GM21576 (cell line): ENCODE results near the gene ITGAL.
A peak's percentile ranks its signal among the peaks of the same experiment; 100 is the strongest.
"Not testable (repeated sequence)": the region's sequence is repeated elsewhere in the genome, so short reads cannot be mapped to it uniquely, and the experiment has no call there.

ENCODE experiments used
- ATAC-seq: cut with Tn5 transposase; IDR thresholded peaks from one replicate; pipeline ENCODE4 v1.9.1; 2021; ENCODE audit warnings: mild to moderate bottlenecking, moderate library complexity; ENCODE audit not compliant: unreplicated experiment

The ITGAL gene

DNA sequence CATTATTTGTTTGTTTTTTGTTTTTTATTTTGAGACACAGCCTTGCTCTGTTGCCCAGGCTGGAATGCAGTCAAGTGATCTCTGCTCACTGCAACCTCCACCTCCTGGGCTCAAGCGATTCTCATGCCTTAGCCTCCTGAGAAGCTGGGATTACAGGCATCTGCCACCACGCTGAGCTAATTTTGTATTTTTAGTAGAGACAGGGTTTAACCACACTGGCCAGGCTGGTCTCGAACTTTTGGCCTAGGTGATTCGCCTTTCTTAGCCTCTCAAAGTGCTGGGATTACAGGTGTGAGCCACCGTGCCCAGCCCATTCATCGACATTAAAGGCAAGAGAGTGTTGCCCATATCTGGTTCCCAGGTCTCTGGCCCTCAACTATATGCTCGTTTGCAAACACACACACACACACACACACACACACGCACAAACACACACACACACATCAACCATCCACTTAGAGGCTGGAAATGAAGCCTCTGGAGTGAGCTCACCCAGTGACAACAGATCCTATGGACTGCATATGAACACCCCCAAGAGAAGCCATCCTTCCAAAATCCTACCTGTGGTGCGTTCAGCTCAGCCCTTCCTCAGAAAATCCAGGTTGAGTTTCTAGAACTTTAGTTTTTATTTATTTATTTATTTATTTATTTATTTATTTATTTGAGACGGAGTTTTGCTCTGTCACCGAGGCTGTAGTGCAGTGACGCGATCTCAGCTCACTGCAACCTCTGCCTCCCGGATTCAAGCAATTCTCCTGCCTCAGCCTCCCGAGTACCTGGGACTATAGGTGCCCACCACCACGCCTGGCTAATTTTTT, 14.6 kb upstream of the ITGAL start:
- no peak for ATAC-seq

DNA sequence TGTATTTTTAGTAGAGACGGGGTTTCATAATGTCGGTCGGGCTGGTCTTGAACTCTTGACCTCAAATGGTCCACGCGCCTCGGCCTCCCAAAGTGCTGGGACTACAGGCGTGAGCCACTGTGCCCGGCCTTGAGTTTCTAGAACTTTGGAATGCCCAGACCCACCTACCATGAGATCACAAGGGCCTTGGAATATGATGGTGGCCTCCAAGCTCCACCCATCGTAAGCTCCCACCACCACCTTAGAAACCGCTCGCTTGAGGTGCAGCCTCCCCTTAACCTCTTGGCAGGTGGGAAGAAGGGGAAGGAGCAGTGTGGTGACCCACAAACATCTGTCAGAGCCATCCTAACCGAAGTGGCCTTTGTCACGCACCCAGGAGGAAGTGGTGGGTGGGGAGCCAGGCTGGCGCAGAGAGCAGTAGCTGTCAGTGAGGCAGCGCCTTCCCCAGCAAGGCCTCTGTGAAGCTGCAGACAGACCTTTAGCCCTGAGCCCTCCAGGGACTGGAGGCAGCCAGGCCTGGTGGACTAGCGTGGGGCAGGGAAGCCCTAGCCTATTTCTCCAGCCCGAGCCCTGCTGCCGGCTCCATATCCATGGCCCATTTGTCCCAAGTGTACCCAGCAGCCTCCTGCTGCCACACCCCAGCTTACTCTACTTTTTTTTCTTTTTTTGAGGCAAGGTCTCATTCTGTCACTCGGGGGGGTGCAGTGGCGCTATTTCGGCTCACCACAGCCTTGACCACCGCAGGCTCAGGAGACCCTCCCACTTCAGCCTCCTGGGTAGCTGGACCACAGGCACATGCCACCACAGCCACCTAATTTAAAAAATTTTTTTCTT, 13.8 kb upstream of the ITGAL start:
- ATAC-seq = peak; percentile 78

DNA sequence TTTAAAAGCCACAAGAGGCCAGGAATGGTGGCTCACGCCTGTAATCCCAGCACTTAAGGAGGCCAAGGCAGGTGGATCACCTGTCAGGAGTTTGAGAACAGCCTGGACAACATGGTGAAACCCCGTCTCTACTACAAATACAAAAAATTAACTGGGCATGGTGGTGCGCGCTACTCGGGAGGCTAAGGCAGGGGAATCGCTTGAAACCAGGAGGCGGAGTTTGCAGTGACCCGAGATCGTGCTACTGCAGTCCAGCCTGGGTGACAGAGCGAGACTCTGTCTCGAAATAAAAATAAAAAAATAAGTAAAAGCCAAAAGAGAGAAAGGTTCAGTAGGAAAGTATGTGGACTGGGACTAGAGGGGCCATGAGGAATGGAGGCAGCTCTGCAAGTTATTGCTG, 13.1 kb upstream of the ITGAL start:
- no peak for ATAC-seq

DNA sequence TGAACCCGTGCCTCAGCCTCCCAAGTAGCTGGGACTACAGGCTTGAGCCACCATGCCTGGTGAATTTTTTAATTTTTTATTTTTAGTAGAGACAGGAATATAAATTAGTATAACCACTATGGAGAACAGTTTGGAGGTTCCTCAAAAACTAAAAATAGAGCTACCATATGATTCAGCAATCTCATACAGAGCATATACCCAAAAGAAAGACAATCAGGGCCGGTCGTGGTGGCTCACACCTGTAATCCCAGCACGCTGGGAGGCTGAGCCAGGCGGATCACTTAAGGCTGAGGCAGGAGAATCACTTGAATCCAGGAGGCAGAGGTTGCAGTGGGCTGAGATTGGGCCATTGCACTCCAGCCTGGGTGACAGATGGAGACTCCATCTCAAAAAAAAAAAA, 11.1 kb upstream of the ITGAL start:
- not testable (repeated sequence) for ATAC-seq

DNA sequence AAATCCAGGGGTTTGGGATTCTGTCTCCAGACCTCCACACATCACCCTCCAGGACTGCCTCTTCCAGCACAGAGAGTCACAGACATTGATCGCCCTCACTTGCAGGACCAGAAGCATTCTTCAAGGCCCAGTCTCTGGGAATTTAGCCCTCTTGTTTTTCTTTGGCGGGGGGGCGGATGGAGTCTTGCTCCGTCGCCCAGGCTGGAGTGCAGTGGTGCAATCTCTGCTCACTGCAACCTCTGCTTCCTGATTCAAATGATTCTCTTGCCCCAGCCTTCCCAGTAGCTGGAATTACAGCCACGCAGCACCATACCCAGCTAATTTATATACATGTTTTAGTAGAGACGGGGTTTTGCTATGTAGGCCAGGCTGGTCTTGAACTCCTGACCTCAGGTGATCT, 8.5 kb upstream of the ITGAL start:
- ATAC-seq = no peak

DNA sequence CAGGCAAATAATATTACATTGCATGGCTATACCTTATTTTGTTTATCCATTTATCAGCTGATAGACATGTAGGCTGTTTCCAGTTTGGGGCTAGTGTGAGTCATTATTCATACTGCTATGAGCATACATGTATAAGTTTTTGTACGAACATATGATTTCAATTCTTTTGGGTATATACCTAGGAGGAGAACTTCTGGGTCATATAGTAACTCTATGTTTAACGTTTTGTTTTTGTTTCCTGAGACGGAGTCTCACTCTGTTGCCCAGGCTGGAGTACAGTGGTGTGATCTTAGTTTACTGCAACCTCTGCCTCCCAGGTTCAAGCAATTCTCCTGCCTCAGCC, 2.4 kb upstream of the ITGAL start:
- no peak for ATAC-seq

DNA sequence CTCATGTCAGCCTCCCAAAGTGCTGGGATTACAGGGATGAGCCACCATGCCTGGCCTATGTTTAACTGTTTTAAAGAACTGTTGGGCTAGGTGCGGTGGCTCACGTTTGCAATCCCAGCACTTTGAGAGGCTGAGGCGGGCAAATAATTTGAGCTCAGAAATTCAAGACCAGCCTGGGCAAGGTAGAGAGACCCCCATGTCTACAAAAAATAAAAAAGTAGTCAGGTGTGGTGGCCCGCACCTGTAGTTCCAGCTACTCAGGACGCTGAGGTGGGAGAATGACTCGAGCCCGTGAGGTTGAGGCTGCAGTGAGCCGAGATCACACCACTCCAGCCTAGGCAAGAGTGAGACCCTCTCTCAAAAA, 1.9 kb upstream of the ITGAL start:
- no peak for ATAC-seq

DNA sequence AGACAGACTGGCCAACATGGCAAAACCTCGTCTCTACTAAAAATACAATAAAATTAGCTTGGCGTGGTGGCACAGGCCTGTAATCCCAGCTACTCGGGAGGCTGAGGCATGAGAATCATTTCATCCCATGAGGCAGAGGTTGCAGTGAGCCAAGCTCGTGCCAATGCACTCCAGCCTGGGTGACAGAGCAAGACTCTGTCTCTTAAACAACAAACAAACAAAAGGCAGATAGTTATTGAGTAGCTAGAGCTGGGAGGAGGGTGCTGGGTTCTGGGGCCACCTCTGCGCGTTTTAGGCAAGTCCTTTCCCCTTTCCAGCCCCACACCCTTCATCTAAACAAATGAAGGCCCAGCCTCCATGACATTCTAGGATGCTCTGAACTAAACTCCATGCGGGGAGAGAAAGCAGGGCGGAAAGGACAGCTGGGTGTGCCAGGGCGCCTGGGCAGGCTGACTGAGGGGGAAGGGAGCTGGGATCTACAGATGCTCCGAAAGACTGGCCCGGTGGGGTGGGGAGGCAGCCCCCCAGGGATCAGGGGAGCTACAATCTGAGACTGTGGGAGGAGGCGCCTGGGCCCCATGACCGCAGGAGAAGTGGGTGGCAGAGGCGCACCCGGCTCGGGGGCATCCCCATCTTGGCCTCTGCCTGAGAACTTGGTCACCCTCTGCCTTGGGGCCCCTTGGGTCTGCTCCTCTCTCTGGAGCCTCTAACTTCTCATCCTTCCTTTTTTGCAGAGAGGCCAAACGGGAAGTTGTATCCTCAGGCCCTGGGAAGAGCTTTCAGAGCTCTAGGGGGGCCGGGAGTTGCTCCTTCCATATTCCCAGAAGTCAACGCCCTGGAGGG, 910 bp downstream of the ITGAL start:
- no peak for ATAC-seq

DNA sequence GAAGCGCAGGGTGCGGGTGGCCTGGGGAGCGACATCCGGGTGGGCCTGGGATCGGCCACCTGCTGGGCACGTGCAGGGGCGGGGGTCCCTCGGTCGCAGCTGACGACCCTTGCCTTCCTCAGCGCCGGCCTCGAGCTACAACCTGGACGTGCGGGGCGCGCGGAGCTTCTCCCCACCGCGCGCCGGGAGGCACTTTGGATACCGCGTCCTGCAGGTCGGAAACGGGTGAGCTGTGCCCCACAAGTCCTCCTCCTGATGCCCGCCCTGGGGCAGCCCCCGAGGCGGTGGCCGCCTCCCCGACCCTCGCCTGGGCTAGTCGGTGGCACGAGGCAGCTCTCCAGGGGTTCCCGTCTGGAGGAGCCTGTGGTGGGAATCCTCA, 1.5 kb downstream of the ITGAL start:
- ATAC-seq = no peak

DNA sequence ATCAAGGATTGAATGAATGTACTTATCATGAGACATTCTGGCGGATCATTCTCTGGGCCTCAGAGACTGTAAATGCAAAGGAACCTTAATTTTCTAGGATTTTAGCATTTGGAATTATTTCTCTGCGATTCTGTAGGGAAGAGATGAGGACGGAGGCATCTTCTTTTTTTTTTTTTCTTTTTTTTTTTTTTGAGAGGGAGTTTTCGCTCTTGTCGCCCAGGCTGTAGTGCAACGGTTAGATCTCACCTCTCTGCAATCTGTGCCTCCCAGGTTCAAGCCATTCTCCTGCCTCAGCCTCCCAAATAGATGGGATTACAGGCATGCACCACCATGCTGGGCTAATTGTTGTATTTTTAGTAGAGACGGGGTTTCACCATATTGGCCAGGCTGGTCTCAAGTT, 2.1 kb downstream of the ITGAL start:
- ATAC-seq = no peak

DNA sequence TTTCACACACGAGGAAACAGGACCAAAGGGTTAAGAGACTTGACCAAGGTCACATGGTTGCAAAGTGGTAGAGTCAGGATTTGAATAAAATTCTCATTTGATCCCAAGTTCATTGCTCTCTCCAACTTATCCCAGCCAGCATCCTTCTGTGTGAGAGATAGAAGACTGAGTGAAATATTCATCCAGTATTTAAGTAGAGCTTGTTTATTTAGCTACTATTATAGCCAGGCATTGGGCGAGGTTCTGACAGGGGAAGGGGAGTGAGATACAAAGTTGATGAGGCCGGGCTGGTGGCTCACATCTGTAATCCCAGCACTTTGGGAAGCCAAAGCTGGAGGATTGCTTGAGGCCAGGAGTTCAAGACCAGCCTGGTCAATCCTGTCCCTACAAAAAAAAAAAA, 4.4 kb downstream of the ITGAL start:
- ATAC-seq = no peak

DNA sequence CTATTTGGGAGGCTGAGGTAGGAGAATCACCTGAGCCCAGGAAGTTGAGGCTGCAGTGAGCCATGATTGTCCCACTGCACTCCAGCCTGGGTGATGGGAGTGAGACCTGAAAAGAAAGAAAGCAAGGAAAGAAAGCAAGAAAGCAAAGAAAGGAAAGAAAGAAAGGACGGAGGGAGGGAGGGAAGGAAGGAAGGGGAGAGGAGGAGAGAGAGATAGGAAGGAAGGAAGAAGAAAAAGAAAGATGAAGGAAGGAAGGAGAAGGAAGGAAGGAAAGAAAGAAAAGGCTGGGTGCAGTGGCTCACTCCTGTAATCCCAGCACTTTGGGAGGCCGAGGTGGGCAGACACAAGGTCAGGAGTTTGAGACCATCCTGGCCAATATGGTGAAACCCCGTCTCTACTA, 5.2 kb downstream of the ITGAL start:
- not testable (repeated sequence) for ATAC-seq

DNA sequence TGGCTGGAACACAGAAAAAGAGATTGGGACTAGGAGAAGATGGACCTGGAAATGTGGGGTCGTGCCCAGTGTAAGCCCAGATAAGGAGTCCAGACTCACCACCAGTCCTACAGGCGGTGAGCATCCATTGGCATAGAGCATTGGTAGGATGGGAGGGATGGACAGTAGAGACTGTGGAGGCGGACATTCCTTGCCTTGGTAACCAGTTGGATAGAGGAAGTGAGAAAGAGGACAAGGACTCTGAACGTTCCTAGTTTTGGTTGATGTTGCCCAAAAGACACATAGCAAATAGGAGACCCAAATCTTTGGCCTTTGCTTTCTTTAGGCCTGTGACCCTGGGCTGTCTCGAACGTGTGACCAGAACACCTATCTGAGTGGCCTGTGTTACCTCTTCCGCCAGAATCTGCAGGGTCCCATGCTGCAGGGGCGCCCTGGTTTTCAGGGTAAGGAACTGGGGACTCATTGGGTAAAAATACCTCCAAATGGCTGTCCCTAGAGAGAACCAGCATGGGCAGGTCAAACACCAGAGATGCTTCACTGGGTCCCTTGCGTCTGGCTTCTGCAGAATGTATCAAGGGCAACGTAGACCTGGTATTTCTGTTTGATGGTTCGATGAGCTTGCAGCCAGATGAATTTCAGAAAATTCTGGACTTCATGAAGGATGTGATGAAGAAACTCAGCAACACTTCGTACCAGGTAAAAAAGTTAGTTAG, 6.4 kb downstream of the ITGAL start:
- no peak for ATAC-seq

DNA sequence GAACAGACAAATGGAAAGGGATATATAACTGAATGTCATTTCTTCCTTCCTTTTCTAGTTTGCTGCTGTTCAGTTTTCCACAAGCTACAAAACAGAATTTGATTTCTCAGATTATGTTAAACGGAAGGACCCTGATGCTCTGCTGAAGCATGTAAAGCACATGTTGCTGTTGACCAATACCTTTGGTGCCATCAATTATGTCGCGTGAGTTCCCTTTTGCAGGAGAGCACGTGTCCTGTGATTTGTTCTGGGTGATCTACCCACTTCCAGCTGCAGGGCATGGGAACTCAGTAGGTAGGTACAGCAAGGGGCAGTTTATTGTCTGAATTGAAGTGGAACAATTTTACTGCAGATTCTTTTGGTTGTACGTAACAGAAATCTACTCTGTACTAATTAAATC, 8.8 kb downstream of the ITGAL start:
- no peak for ATAC-seq

DNA sequence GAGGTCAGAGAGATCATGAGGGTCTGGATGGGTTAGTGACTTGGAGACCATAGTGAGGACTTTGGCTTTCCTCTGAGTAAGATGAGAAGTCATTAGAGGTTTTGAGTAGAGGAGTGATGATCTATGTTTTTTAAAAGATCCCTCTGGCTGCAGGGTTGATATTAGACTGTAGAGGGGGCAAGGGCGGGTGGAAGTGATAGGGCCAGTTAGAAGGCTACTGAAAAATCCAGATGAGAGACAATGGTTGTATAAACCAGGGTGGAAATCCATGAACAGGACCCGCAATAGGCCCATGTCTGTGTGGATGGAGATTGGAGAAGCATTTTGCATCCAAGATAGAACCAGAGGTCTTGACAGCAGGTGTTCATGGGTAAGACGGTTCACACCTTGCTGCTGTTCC, 9.8 kb downstream of the ITGAL start:
- ATAC-seq = no peak

DNA sequence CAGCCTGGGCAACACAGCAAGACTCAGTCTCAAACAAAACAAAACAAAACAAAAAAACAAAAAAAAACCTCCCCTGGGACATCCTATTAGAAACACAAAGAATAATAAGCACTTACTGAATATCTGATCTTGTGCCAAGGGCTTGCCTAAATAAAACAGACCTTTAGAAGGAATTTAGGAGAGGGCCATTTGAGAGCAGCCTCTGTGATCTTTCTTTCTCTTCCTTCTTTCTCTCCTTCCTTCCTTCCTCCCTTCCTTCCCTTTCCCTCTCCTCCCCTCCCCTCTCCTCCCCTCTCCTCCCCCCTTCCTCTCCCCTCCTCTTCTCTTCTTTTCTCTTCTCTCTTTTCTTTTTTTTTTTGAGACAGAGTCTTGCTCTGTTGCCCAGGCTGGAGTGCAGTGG, 12.3 kb downstream of the ITGAL start:
- ATAC-seq = no peak

DNA sequence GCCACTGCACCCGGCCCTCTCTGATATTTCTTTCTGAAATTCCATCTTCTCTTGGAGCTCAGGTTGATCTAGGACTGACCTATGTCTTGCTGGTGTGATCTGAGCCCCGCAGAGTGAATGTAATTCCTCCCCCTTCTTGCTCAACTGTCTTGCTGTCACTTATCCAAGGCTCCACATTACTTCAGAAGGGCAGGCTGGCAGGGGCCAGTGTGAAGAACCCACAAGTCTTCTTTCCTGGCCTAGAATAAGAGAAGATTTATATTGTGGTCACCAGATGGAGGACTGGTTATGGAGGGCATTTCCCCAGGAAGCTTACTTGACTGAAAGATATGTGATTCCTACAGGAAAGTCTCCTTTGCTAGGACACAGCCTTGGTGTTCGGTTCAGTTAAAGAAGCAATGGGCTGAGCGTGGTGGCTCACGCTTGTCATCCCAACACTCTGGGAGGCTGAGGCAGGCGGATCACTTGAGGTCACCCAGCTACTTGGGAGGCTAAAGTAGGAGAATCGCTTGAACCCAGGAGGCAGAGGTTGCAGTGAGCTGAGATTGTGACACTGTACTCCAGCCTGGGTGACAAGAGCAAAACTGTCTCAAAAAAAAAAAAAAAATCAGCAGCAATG, 13.4 kb downstream of the ITGAL start:
- ATAC-seq = no peak

DNA sequence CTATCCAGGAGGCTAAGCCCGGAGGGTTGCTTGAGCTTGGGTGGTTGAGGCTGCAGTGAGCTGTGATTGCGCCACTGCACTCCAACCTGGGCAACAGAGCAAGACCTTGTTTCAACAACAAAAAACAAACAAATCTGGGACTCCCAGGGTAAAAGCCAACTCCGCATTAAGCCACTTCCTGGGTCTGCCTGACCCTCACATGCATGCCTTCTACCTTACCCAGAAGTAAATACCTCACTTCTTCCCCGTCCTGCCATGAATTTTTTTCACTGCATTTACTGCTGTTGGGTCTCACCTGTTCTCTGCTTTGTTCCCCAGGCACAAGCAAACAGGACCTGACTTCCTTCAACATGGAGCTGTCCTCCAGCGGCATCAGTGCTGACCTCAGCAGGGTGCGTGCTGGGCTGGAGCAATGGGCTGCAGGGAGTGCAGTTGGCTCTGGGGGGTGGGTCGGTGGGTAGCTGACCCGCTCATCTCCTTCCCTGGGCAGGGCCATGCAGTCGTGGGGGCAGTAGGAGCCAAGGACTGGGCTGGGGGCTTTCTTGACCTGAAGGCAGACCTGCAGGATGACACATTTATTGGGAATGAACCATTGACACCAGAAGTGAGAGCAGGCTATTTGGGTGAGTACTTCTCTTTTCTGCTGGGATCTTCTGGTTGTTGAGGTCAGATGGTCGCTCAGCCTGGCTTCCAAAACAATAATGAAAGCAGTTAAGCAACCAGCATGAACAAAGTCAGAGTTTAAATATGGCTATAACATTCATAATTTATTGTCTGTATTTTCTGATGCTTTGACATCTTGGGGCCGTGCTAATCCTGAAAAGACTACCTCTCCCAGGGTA, 16.4 kb downstream of the ITGAL start:
- ATAC-seq = no peak

DNA sequence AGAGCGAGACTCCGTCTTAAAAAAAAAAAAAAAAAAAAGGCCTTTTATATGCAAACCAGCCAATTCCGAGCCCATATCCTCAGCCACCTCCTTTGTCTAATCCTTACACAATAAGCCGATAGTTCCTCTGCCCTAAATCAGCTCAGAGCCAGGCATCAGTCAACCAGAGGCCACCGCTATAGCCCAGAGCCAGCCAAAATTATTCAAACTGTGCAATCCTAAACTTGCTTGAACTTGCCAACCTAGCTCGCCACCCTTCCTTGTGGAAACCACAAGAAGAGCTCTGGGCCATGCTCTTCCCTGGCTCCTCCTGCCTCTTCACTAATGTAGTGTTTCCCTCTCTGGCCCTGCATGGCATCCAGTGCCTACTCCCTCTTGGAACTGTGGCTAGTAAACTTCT, 17.7 kb downstream of the ITGAL start:
- ATAC-seq = no peak

DNA sequence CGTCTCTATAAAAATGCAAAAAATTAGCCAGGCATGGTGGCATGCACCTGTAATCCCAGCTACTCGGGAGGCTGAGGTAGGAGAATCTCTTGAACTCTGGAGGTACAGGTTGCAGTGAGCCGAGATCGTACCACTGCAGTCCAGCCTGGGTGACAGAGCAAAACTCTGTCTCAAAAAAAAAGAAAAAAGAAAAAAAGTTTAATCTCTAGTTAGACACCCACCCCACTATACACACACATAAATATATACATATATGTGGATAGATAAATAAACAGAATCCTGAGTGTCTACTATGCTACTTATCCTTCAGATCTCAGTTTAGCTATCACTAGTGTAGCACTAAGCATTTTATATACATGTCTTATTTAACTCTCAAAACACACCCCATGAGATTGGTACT, 18.7 kb downstream of the ITGAL start:
- no peak for ATAC-seq
